Fibroblast of pulmonary artery (primary cell): Measurements from ENCODE around the gene LIM2.

Source experiments
- DNase-seq: peaks from one replicate; pipeline ENCODE4 v3.0.0-alpha.2; 2010; ENCODE audit warnings: low read depth
- H3K4me3 ChIP-seq: replicated peaks from 2 replicates; pipeline ENCODE4 v1.5.1; 2011; ENCODE audit warnings: low read depth, mild to moderate bottlenecking, control low read depth, low read length, moderate library complexity
- CTCF ChIP-seq: IDR thresholded peaks from 2 replicates; pipeline ENCODE4 v1.5.1; 2011; ENCODE audit warnings: mild to moderate bottlenecking, control low read depth, low read length, inconsistent platforms; ENCODE audit errors: missing control alignments

LIM2 gene

DNA sequence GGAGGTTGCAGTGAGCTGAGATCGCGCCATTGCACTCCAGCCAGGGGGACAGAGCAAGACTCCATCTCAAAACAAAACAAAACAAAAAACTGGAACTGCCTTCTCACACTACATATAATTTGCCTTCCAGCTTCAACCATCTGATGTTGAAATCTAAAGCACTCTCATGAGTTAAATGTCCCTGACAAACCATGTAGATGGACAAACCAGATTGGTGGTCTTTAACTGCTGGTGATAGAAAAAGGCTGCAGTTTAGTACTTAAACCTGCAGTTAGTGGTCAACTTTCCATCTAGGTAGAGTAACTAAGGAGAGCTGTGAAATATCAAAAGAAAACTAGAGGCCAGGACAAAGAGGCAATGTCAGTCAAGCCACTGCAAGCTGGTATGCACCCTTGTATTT is 8.4 kb upstream of the LIM2 start:
- no peak for DNase-seq
- H3K4me3 ChIP-seq = no peak overlapping the region
- TF ChIP-seq CTCF = no peak

DNA sequence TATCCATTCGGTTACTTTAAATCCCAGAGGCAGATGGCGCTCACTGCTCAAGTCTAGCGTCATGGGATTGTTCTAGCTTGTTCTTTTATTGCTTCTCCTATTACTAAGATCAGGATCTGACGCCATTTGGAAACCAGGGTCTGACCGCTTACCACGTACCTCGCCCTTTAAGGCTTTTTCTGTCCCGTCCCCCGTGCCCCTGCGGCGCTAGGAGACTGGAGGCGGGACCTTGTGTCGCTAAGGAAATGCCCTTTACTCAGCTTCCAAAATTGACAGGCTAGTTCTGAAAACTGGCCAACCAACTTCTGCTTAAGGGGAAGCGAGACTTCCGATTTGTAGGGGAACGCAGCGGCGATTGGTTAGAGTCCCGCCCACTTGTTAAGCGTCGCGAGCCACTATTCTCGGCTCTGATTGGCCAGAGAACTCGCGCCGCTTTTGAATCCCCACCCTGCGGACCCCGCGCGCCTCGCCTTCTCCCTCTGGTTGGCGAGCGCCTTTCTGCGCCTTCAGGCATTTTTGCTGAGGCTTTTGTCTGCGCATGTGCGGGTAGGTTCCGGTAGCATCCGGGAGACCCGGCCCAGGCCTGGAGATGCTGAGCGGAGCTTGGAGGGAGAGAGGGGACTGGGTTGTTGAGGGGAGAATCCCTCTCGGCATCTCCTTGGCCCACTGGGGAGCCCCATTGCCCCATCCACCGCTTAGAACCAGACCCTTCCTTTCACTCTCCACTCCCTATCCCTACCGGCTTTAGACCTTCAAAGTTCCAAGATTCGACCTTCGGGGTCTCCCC is 6.5 kb upstream of the LIM2 start:
- TF ChIP-seq CTCF = no peak
- peak overlapping the region; percentile 53 for H3K4me3 ChIP-seq
- DNase-seq = peak; percentile 99

DNA sequence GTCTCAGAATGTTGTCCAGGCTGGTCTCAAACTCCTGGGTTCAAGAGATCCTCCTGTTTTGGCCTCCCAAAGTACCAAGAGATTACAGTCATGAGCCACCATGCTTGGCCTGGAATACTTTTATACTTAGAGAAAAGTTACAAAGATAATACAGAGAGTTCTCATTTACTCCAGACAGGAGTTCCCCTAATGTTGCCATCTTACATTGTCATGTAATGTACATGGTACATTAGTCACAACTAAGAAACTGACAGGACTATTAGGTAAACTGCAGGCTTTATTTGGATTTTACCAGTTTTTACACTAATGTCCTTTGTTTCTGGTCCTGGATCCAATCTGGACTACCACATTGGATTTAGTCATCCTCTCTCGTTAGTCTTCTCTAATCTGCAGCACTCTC is 4.9 kb upstream of the LIM2 start:
- H3K4me3 ChIP-seq = no peak overlapping the region
- no peak for DNase-seq
- no peak for TF ChIP-seq CTCF

DNA sequence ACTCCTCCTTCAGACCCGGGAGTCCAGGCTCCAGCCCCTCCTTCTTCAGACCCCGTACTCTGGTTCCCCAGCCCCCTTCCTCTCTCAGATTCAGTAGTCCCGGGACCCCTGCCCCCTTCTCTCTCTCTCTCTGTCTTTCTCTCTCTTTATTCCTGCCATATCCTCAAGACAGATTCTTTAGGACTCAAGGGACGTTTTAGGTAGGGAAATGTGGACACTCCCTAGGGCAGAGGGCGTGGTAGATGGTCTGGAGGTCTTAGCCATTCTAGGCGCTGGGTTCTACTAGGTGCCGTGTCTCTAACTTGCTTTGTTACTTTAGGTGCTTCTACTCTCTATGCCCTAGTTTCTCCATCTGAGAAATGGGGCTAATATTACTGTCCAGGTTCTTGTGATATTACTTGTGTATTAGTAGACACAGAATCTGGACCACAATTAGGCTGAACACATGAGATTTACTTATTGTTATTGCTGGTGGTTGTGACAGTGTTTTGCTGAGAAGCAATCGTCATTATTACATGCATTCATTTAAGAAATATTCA is 3.4 kb upstream of the LIM2 start:
- no peak for TF ChIP-seq CTCF
- no peak overlapping the region for H3K4me3 ChIP-seq
- no peak for DNase-seq

DNA sequence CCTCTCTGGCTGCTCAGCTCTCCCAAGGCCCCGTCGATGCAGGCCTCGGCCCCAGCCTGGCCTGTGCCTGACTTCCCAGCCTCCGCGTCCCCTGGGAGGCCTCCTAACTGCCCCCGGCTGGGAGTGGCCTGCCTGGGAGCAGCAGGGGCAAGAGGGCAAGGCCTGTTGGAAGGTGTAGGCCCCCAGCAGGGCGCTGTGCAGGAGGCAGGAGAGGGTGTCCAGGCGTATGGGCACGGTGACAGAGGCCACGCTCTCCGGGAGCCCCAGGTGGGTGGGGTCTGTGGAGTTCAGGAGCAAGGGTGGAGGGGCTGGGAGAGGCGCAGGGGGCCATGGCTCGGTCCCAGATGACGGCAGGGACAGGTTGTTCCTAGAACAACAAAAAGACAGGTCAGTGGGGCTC is 1.4 kb upstream of the LIM2 start:
- no peak for TF ChIP-seq CTCF
- no peak for DNase-seq
- no peak overlapping the region for H3K4me3 ChIP-seq

- H3K4me3 ChIP-seq = no peak overlapping the region
- TF ChIP-seq CTCF = no peak
- DNase-seq = no peak
Measured at GRCh38 chr19:51386882-51387520, 773 bp downstream of the LIM2 start.
